IgD-negative memory B cell (primary cell): Measurements from ENCODE around the gene PATZ1. TPM values are rescaled to one million over a fixed set of nuclear protein-coding genes. Genes with fewer than 3 reads are reported as not detected.

ENCODE experiments used
- H3K27ac Mint-ChIP-seq, 3 donors: one replicate each; pipeline ENCODE4 v1.8.0; 2020 to 2022; ENCODE audit warnings: mild to moderate bottlenecking in 3 of 3, mixed read lengths in 3 of 3, moderate library complexity in 1 of 3
- H3K27me3 Mint-ChIP-seq: one replicate; pipeline ENCODE4 v1.8.0; 2021; ENCODE audit warnings: mixed read lengths
- H3K36me3 Mint-ChIP-seq: one replicate; pipeline ENCODE4 v1.8.0; 2020; ENCODE audit warnings: mild to moderate bottlenecking, mixed read lengths
- H3K4me1 Mint-ChIP-seq, 3 donors: one replicate each; pipeline ENCODE4 v1.8.0; 2020 to 2022; ENCODE audit warnings: mixed read lengths in 3 of 3, mild to moderate bottlenecking in 1 of 3
- H3K4me3 Mint-ChIP-seq, 4 donors: one replicate each; pipeline ENCODE4 v1.8.0; 2020 to 2022; ENCODE audit warnings: mild to moderate bottlenecking in 4 of 4, mixed read lengths in 4 of 4, moderate library complexity in 3 of 4
- H3K9me3 Mint-ChIP-seq, 3 donors: one replicate each; pipeline ENCODE4 v1.8.0; 2020 to 2021; ENCODE audit warnings: mixed read lengths in 3 of 3, mild to moderate bottlenecking in 1 of 3
- polyA plus RNA-seq: library from polyadenylated mRNA; unstranded; fragments of 300-500 nt; fragmentation: Illumina TruSeq; gene quantifications from one replicate; pipeline ENCODE4 v1.2.3, GENCODE V29; 2021

PATZ1 gene
- polyA plus RNA-seq, 1 donor from 2014 or later = 11.5 TPM

- Mint-ChIP-seq H3K27me3 (no peaks in the 10 kb centered on the region), H3K9me3 (no peaks in the 10 kb centered on the region), H3K4me1 (peaks cover 22 to 26% (median 23%) of the 10 kb centered on the region in 3 donors), H3K4me3 (peak overlapping the region; percentile 83 to 96 (median 91)), H3K27ac (peak overlapping the region; percentile 73 to 94 (median 86)), H3K36me3 (no peaks in the 10 kb centered on the region)
Measured at GRCh38 chr22:31347251-31348008, 1.3 kb upstream of the PATZ1 start.

GRCh38 chr22:31346733-31347250 lies 646 bp upstream of the PATZ1 start:
- Mint-ChIP-seq H3K9me3 (no peaks in the 10 kb centered on the region), H3K27ac (peak overlapping the region; percentile 73 to 94 (median 81)), H3K4me1 (peaks cover 22 to 31% (median 29%) of the 10 kb centered on the region in 3 donors)

GRCh38 chr22:31345331-31346254 lies 553 bp downstream of the PATZ1 start:
- no peaks in the 10 kb centered on the region for H3K9me3 Mint-ChIP-seq
- peak overlapping the region; percentile 83 to 96 (median 87) for H3K4me3 Mint-ChIP-seq
- H3K4me1 Mint-ChIP-seq = peaks cover 22 to 35% (median 30%) of the 10 kb centered on the region in 3 donors
- H3K27ac Mint-ChIP-seq = peak overlapping the region; percentile 67 to 96 (median 94)
- no peaks in the 10 kb centered on the region for H3K27me3 Mint-ChIP-seq
- no peaks in the 10 kb centered on the region for H3K36me3 Mint-ChIP-seq

More at GRCh38 chr22:31346733-31347250, 646 bp upstream of the PATZ1 start:
- Mint-ChIP-seq H3K27me3 (no peaks in the 10 kb centered on the region), H3K36me3 (no peaks in the 10 kb centered on the region), H3K4me3 (peak overlapping the region; percentile 83 to 96 (median 91))

- no peaks in the 10 kb centered on the region for H3K36me3 Mint-ChIP-seq
Measured at GRCh38 chr22:31344578-31345330, 1.4 kb downstream of the PATZ1 start.

GRCh38 chr22:31344256-31344577 lies 1.9 kb downstream of the PATZ1 start:
- peaks cover 22 to 40% (median 32%) of the 10 kb centered on the region in 3 donors for H3K4me1 Mint-ChIP-seq

More at GRCh38 chr22:31344578-31345330, 1.4 kb downstream of the PATZ1 start:
- H3K9me3 Mint-ChIP-seq = no peaks in the 10 kb centered on the region
- peaks cover 22 to 38% (median 32%) of the 10 kb centered on the region in 3 donors for H3K4me1 Mint-ChIP-seq
- peak overlapping the region; percentile 83 to 95 (median 87) for H3K4me3 Mint-ChIP-seq
- no peaks in the 10 kb centered on the region for H3K27me3 Mint-ChIP-seq
- peak overlapping the region; percentile 67 to 96 (median 94) for H3K27ac Mint-ChIP-seq

GRCh38 chr22:31343235-31344191 lies 2.6 kb downstream of the PATZ1 start:
- Mint-ChIP-seq H3K4me3 (peak overlapping the region; percentile 83 to 95 (median 87)), H3K9me3 (no peaks in the 10 kb centered on the region), H3K27ac (peak overlapping the region; percentile 67 to 96 (median 94)), H3K36me3 (no peaks in the 10 kb centered on the region), H3K27me3 (no peaks in the 10 kb centered on the region), H3K4me1 (peaks cover 22 to 41% (median 32%) of the 10 kb centered on the region in 3 donors)

More at GRCh38 chr22:31344256-31344577, 1.9 kb downstream of the PATZ1 start:
- H3K27me3 Mint-ChIP-seq = no peaks in the 10 kb centered on the region
- peak overlapping the region; percentile 83 to 95 (median 87) for H3K4me3 Mint-ChIP-seq
- no peaks in the 10 kb centered on the region for H3K9me3 Mint-ChIP-seq
- peak overlapping the region; percentile 67 to 96 (median 94) for H3K27ac Mint-ChIP-seq
- H3K36me3 Mint-ChIP-seq = no peaks in the 10 kb centered on the region

GRCh38 chr22:31342389-31343140 lies 3.6 kb downstream of the PATZ1 start:
- Mint-ChIP-seq H3K4me3 (peak overlapping the region; percentile 38 to 91 (median 79)), H3K27me3 (no peaks in the 10 kb centered on the region), H3K4me1 (peaks cover 19 to 40% (median 30%) of the 10 kb centered on the region in 3 donors), H3K36me3 (no peaks in the 10 kb centered on the region), H3K27ac (peak overlapping the region in 2 of 3 donors; percentile 85 to 94), H3K9me3 (no peaks in the 10 kb centered on the region)

- Mint-ChIP-seq H3K36me3 (no peaks in the 10 kb centered on the region), H3K4me3 (peak overlapping the region in 2 of 4 donors; percentile 63 to 75), H3K9me3 (no peaks in the 10 kb centered on the region), H3K27me3 (no peaks in the 10 kb centered on the region), H3K27ac (peak overlapping the region; percentile 54 to 94 (median 78)), H3K4me1 (peaks cover 16 to 41% (median 29%) of the 10 kb centered on the region in 3 donors)
Measured at GRCh38 chr22:31341386-31342088, 4.6 kb downstream of the PATZ1 start.

- H3K27me3 Mint-ChIP-seq = no peaks in the 10 kb centered on the region
- H3K9me3 Mint-ChIP-seq = no peaks in the 10 kb centered on the region
- H3K36me3 Mint-ChIP-seq = no peaks in the 10 kb centered on the region
- peak overlapping the region in 1 of 4 donors; percentile 1 for H3K4me3 Mint-ChIP-seq
- peaks cover 16 to 41% (median 29%) of the 10 kb centered on the region in 3 donors for H3K4me1 Mint-ChIP-seq
- peak overlapping the region; percentile 54 to 89 (median 86) for H3K27ac Mint-ChIP-seq
Measured at GRCh38 chr22:31340765-31341247, 5.3 kb downstream of the PATZ1 start.

- Mint-ChIP-seq H3K9me3 (no peaks in the 10 kb centered on the region), H3K27me3 (no peaks in the 10 kb centered on the region), H3K27ac (peak overlapping the region; percentile 54 to 89 (median 86)), H3K4me1 (peaks cover 17 to 41% (median 30%) of the 10 kb centered on the region in 3 donors), H3K4me3 (peak overlapping the region in 2 of 4 donors; percentile 1 to 66), H3K36me3 (no peaks in the 10 kb centered on the region)
Measured at GRCh38 chr22:31340360-31340759, 5.8 kb downstream of the PATZ1 start.

- H3K27me3 Mint-ChIP-seq = no peaks in the 10 kb centered on the region
- peak overlapping the region in 1 of 4 donors; percentile 79 for H3K4me3 Mint-ChIP-seq
- peaks cover 16 to 34% (median 23%) of the 10 kb centered on the region in 3 donors for H3K4me1 Mint-ChIP-seq
- no peaks in the 10 kb centered on the region for H3K36me3 Mint-ChIP-seq
- no peaks in the 10 kb centered on the region for H3K9me3 Mint-ChIP-seq
- peak overlapping the region in 2 of 3 donors; percentile 71 to 86 for H3K27ac Mint-ChIP-seq
Measured at GRCh38 chr22:31339148-31339832, 6.9 kb downstream of the PATZ1 start.
